Activated T-cell treated with anti-CD3 and anti-CD28 coated beads, Interleukin-2, amount 50 U/mL, for 48 hours (primary cell): Measurements from ENCODE around the gene RALB.
"Not testable (repeated sequence)": the region's sequence is repeated elsewhere in the genome, so short reads cannot be mapped to it uniquely, and the experiment has no call there.

Experiments
- DNase-seq, 2 experiments: peaks; one replicate each; pipeline ENCODE4 v3.0.0-alpha.2; 2020

The RALB gene

GRCh38 chr2:120319123-120319522 is 66.5 kb downstream of the RALB start:
- no peak for DNase-seq

GRCh38 chr2:120319686-120320317 is 67.2 kb downstream of the RALB start:
- no peak for DNase-seq

GRCh38 chr2:120320318-120320851 is 67.7 kb downstream of the RALB start:
- DNase-seq = no peak

GRCh38 chr2:120320887-120321556 is 68.4 kb downstream of the RALB start:
- DNase-seq = not testable (repeated sequence)

GRCh38 chr2:120321721-120322284 is 69.2 kb downstream of the RALB start:
- no peak for DNase-seq

- no peak for DNase-seq
These were observed 69.7 kb downstream of the RALB start for GRCh38 chr2:120322329-120322728.

- no peak for DNase-seq
These were observed 70.6 kb downstream of the RALB start for GRCh38 chr2:120323214-120323613.

- no peak for DNase-seq
These were observed 71.3 kb downstream of the RALB start for GRCh38 chr2:120323807-120324399.

GRCh38 chr2:120324933-120325332 is 72.3 kb downstream of the RALB start:
- no peak for DNase-seq

- no peak for DNase-seq
These were observed 73.4 kb downstream of the RALB start for GRCh38 chr2:120326066-120326465.

GRCh38 chr2:120330946-120331822 is 78.5 kb downstream of the RALB start:
- no peak for DNase-seq

GRCh38 chr2:120331903-120332302 is 79.3 kb downstream of the RALB start:
- no peak for DNase-seq

GRCh38 chr2:120332384-120332783 is 79.7 kb downstream of the RALB start:
- DNase-seq = no peak

- no peak for DNase-seq
These were observed 81.4 kb downstream of the RALB start for GRCh38 chr2:120334068-120334467.

- DNase-seq = no peak
These were observed 84.1 kb downstream of the RALB start for GRCh38 chr2:120336749-120337148.

GRCh38 chr2:120338015-120338414 is 85.4 kb downstream of the RALB start:
- no peak for DNase-seq

- DNase-seq = no peak
These were observed 89.3 kb downstream of the RALB start for GRCh38 chr2:120341977-120342376.

GRCh38 chr2:120342446-120342845 is 89.8 kb downstream of the RALB start:
- no peak for DNase-seq

GRCh38 chr2:120343100-120343432 is 90.4 kb downstream of the RALB start:
- DNase-seq = no peak

GRCh38 chr2:120343433-120344105 is 90.9 kb downstream of the RALB start:
- peak; percentile 75 to 79 for DNase-seq
